GM20000 (cell line): ENCODE results near the gene TMED5.

Source experiments
- DNase-seq: peaks from one replicate; pipeline ENCODE4 v3.0.0; 2012; ENCODE audit warnings: low spot score
- CTCF ChIP-seq: IDR thresholded peaks from 2 replicates; pipeline ENCODE4 v1.5.1; 2012; ENCODE audit warnings: mild to moderate bottlenecking, control low read depth; ENCODE audit errors: extremely low read depth, missing control alignments

Gene TMED5

GRCh38 chr1:93140106-93140505 lies 40.1 kb downstream of the TMED5 start:
- no peak for DNase-seq
- no peak for TF ChIP-seq CTCF

GRCh38 chr1:93137604-93138292 lies 42.5 kb downstream of the TMED5 start:
- DNase-seq = no peak
- TF ChIP-seq CTCF = no peak

GRCh38 chr1:93136445-93136844 lies 43.8 kb downstream of the TMED5 start:
- TF ChIP-seq CTCF = no peak
- DNase-seq = no peak

GRCh38 chr1:93132638-93133037 lies 47.6 kb downstream of the TMED5 start:
- TF ChIP-seq CTCF = no peak
- DNase-seq = no peak

- no peak for TF ChIP-seq CTCF
- no peak for DNase-seq
Measured at GRCh38 chr1:93129507-93130099, 50.6 kb downstream of the TMED5 start.

- TF ChIP-seq CTCF = no peak
- no peak for DNase-seq
Measured at GRCh38 chr1:93124556-93125355, 55.5 kb downstream of the TMED5 start.

- no peak for DNase-seq
- no peak for TF ChIP-seq CTCF
Measured at GRCh38 chr1:93123201-93123783, 56.9 kb downstream of the TMED5 start.
